AG04450 (cell line): ENCODE results near the gene ROBO3. TPM values are rescaled to one million over a fixed set of nuclear protein-coding genes. Genes with fewer than 3 reads are reported as not detected.

ENCODE experiments used
- CTCF ChIA-PET: fragments of 300-600, 350-600 bp; formaldehyde crosslinking; extraction: SDS; loops from one replicate; lab custom pipeline; 2022; ENCODE audit warnings: antibody characterized with exemption, inconsistent platforms; lab: Charles Lee
- POLR2A ChIA-PET: fragments of 350-600 bp; formaldehyde crosslinking; extraction: SDS; loops from one replicate; lab custom pipeline; 2021; ENCODE audit warnings: antibody characterized with exemption, inconsistent platforms; lab: Yijun Ruan, JAX
- DNase-seq: peaks from one replicate; pipeline ENCODE4 v3.0.0-alpha.2; 2011; ENCODE audit warnings: low read depth, low spot score
- H3K27ac ChIP-seq: one replicate; pipeline ENCODE4 v1.5.1; 2012; ENCODE audit warnings: low read depth, low read length, control low read depth
- H3K27me3 ChIP-seq: one replicate; pipeline ENCODE4 v1.6.0; 2012; ENCODE audit warnings: low read length; ENCODE audit not compliant: control insufficient read depth, insufficient read depth
- H3K4me3 ChIP-seq: 2 replicates; pipeline ENCODE4 v1.5.1; 2011; ENCODE audit warnings: mild to moderate bottlenecking, low read depth, low read length, control low read depth
- H3K9me3 ChIP-seq: 2 replicates; pipeline ENCODE4 v1.5.1; 2012; ENCODE audit warnings: low read length; ENCODE audit not compliant: control insufficient read depth, insufficient read depth
- CTCF ChIP-seq: IDR thresholded peaks from 2 replicates; pipeline ENCODE4 v1.5.1; 2011; ENCODE audit warnings: low read depth, low read length, control low read depth, inconsistent platforms
- polyA plus RNA-seq: library from polyadenylated mRNA; depleted of rRNA; stranded (reverse); fragments of >200 nt; gene quantifications from 2 replicates; pipeline ENCODE4 v1.2.3, GENCODE V29; 2011

Gene ROBO3
- polyA plus RNA-seq, 1 experiment = 28.9 TPM

GRCh38 chr11:124839128-124839971 lies 25.9 kb upstream of the ROBO3 start:
- Histone ChIP-seq H3K9me3 (no peaks in the 10 kb centered on the region; the same call in 1 of the 2 replicates), H3K27ac (no peak overlapping the region), H3K27me3 (peaks cover 58% of the 10 kb centered on the region), H3K4me3 (peak overlapping the region; percentile 41)
- TF ChIP-seq CTCF = no peak
- DNase-seq = no peak
- ChIA-PET CTCF (interaction anchor here (0.9 to 5.8 kb wide), 5 partner anchors 28 to 208 kb away, joined by 3 to 164 read pairs (median 24); partner anchors contain the start of genes SIAE and SPA17), POLR2A (no interaction called here)

GRCh38 chr11:124839972-124840621 lies 25.1 kb upstream of the ROBO3 start:
- CTCF ChIA-PET = interaction anchor here (1.1 to 5.8 kb wide), 3 partner anchors 27 to 196 kb away, joined by 4 to 164 read pairs (median 107); partner anchors contain the start of genes SIAE and SPA17
- Histone ChIP-seq H3K9me3 (no peaks in the 10 kb centered on the region; the same call in 1 of the 2 replicates), H3K27me3 (peaks cover 65% of the 10 kb centered on the region), H3K27ac (no peak overlapping the region), H3K4me3 (peak overlapping the region; percentile 41)
- POLR2A ChIA-PET = no interaction called here
- DNase-seq = no peak
- no peak for TF ChIP-seq CTCF

DNA sequence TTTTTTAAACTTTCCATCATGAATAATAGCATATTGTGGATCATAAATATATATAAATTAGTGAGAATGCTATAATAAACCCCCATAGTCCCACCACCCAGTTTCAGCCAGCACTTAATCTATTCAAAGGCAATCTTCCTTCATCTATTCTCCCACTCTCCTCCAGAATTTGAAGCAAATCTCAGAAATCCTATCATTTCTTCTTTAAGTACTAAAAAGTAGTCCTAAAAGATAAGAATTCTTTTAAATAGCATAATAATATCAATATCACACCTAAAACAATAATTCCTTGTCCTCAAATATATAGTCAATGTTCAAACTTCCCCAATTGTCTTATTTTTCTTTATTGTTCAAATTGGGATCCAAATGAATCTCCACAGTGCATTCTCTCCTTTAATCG lies 24.6 kb upstream of the ROBO3 start:
- Histone ChIP-seq H3K27me3 (peaks cover 71% of the 10 kb centered on the region), H3K27ac (no peak overlapping the region), H3K9me3 (no peaks in the 10 kb centered on the region; the same call in 1 of the 2 replicates), H3K4me3 (no peak overlapping the region)
- ChIA-PET POLR2A (no interaction called here), CTCF (interaction anchor here (1.1 kb wide), 1 partner anchor 26 kb away, joined by 4 read pairs; no protein-coding TSS in a partner anchor)
- no peak for TF ChIP-seq CTCF
- DNase-seq = no peak

DNA sequence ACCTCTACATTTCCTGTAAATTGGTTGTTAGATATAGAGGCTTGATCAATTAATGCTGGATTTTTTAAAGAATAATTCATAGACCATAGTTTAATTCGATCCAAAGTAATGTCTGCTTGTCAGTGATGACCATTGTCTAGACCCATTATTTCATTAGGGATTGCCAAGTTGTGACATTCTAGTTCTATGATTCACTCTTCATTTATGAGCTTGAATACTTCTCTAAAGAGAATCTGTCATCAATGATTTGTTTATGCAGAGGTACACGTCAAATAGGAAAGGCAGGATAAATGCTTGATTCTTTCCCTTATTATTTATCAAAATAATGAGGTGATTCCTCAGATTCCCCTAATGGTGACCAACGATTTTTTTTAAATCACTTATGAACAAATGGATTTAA lies 24.0 kb upstream of the ROBO3 start:
- no peak for TF ChIP-seq CTCF
- POLR2A ChIA-PET = no interaction called here
- Histone ChIP-seq H3K27ac (no peak overlapping the region), H3K9me3 (no peaks in the 10 kb centered on the region; the same call in 1 of the 2 replicates), H3K4me3 (no peak overlapping the region), H3K27me3 (peaks cover 76% of the 10 kb centered on the region)
- CTCF ChIA-PET = interaction anchor here (0.6 kb wide), 1 partner anchor 25 kb away, joined by 3 read pairs; no protein-coding TSS in a partner anchor
- DNase-seq = no peak
